Hepatocyte (in vitro differentiated cells): Measurements from ENCODE around the gene MICALL2. TPM values are rescaled to one million over a fixed set of nuclear protein-coding genes. Genes with fewer than 3 reads are reported as not detected.

Source experiments
- DNase-seq: peaks from one replicate; pipeline ENCODE4 v3.0.0-alpha.2; 2016; ENCODE audit warnings: low spot score
- H2AFZ ChIP-seq: fragments of 200-600 bp; sonication (generic); 2 replicates; pipeline ENCODE4 v1.6.0; 2016; ENCODE audit warnings: antibody characterized with exemption, mild to moderate bottlenecking
- H3K27ac ChIP-seq: fragments of 200-600 bp; sonication (generic); 2 replicates; pipeline ENCODE4 v1.5.1; 2016; ENCODE audit warnings: mild to moderate bottlenecking
- H3K27me3 ChIP-seq: fragments of 200-600 bp; sonication (generic); 2 replicates; pipeline ENCODE4 v1.6.1; 2016
- H3K36me3 ChIP-seq: fragments of 200-600 bp; sonication (generic); replicated peaks from 2 replicates; pipeline ENCODE4 v1.5.1; 2016; ENCODE audit warnings: low read depth; ENCODE audit not compliant: insufficient read depth
- H3K4me1 ChIP-seq: fragments of 200-600 bp; sonication (generic); 2 replicates; pipeline ENCODE4 v1.5.1; 2016; ENCODE audit warnings: mild to moderate bottlenecking, moderate library complexity; ENCODE audit not compliant: insufficient read depth
- H3K4me2 ChIP-seq: fragments of 200-600 bp; sonication (generic); 2 replicates; pipeline ENCODE4 v1.6.0; 2016
- H3K4me3 ChIP-seq: fragments of 200-600 bp; sonication (generic); 2 replicates; pipeline ENCODE4 v1.5.1; 2016; ENCODE audit warnings: mild to moderate bottlenecking
- H3K79me2 ChIP-seq: fragments of 200-600 bp; sonication (generic); 2 replicates; pipeline ENCODE4 v1.6.0; 2017; ENCODE audit warnings: mild to moderate bottlenecking
- H3K9me2 ChIP-seq: fragments of 200-600 bp; sonication (generic); replicated peaks from 2 replicates; pipeline ENCODE4 v1.6.0; 2017; ENCODE audit warnings: mild to moderate bottlenecking; ENCODE audit not compliant: insufficient read depth
- H3K9me3 ChIP-seq: fragments of 200-600 bp; sonication (generic); 2 replicates; pipeline ENCODE4 v1.5.1; 2016; ENCODE audit warnings: low read depth, mild to moderate bottlenecking
- H4K20me1 ChIP-seq: fragments of 200-600 bp; sonication (generic); 2 replicates; pipeline ENCODE4 v1.6.0; 2016; ENCODE audit warnings: mild to moderate bottlenecking; ENCODE audit not compliant: insufficient read depth, poor library complexity, severe bottlenecking
- CTCF ChIP-seq: fragments of 200-600 bp; sonication (generic); IDR thresholded peaks from 2 replicates; pipeline ENCODE4 v1.5.1; 2016; ENCODE audit warnings: antibody characterized with exemption, mild to moderate bottlenecking; ENCODE audit not compliant: poor library complexity
- EZH2 ChIP-seq: fragments of 200-600 bp; sonication (generic); IDR thresholded peaks from 2 replicates; pipeline ENCODE4 v1.6.1; 2016; ENCODE audit warnings: antibody characterized with exemption, mild to moderate bottlenecking, borderline replicate concordance
- EZH2phosphoT487 ChIP-seq: fragments of 200-600 bp; sonication (generic); IDR thresholded peaks from one replicate; pipeline ENCODE4 v1.6.1; 2018; ENCODE audit warnings: antibody characterized with exemption, mild to moderate bottlenecking, low read depth, moderate library complexity; ENCODE audit not compliant: unreplicated experiment, severe bottlenecking
- WGBS: methylation state at CpG from one replicate; pipeline ENCODE4 v1.1.6; 2016; ENCODE audit warnings: low lambda C conversion rate; ENCODE audit errors: missing lambda C conversion rate; 5-methylcytosine and 5-hydroxymethylcytosine counted together
- polyA plus RNA-seq: library from polyadenylated mRNA; unstranded; fragments of >200 nt; fragmentation: Nextera tagmentation; extraction: Ambion mirVana; gene quantifications from 2 replicates; pipeline ENCODE4 v1.2.1, GENCODE V29; 2016
- total RNA-seq: library from RNA; depleted of rRNA; stranded (reverse); fragments of >200 nt; gene quantifications from 2 replicates; pipeline ENCODE4 v1.2.3, GENCODE V29; 2014

MICALL2 gene
- total and polyA plus RNA-seq, 2 experiments from 2014 or later = 16.4 to 28.2 TPM

GRCh38 chr7:1455241-1455939, 3.9 kb downstream of the MICALL2 start:
- no peak overlapping the region for H2AFZ ChIP-seq
- H3K4me3 ChIP-seq = no peak overlapping the region
- no peak for TF ChIP-seq EZH2
- TF ChIP-seq CTCF = no peak
- TF ChIP-seq EZH2phosphoT487 = no peak
- no peaks in the 10 kb centered on the region for H4K20me1 ChIP-seq
- peak overlapping the region; percentile 51 for H3K4me2 ChIP-seq
- H3K9me2 ChIP-seq = no peaks in the 10 kb centered on the region
- WGBS = 71% methylated on average over 26 of the region's 26 CpGs
- no peaks in the 10 kb centered on the region for H3K27me3 ChIP-seq
- peak overlapping the region; percentile 51 for H3K27ac ChIP-seq
- no peaks in the 10 kb centered on the region for H3K9me3 ChIP-seq
- DNase-seq = peak; percentile 71
- peaks cover 24% of the 10 kb centered on the region for H3K4me1 ChIP-seq
- no peaks in the 10 kb centered on the region for H3K36me3 ChIP-seq
- peaks cover 35% of the 10 kb centered on the region for H3K79me2 ChIP-seq

GRCh38 chr7:1454542-1454941, 4.7 kb downstream of the MICALL2 start:
- H3K4me3 ChIP-seq = no peak overlapping the region
- peaks cover 18% of the 10 kb centered on the region for H3K4me1 ChIP-seq
- H3K27ac ChIP-seq = no peak overlapping the region
- no peaks in the 10 kb centered on the region for H4K20me1 ChIP-seq
- TF ChIP-seq EZH2 (no peak), CTCF (no peak), EZH2phosphoT487 (no peak)
- H3K36me3 ChIP-seq = no peaks in the 10 kb centered on the region
- H3K9me2 ChIP-seq = no peaks in the 10 kb centered on the region
- no peaks in the 10 kb centered on the region for H3K9me3 ChIP-seq
- WGBS = 94% methylated on average over 7 of the region's 14 CpGs
- no peak for DNase-seq
- H3K27me3 ChIP-seq = no peaks in the 10 kb centered on the region
- H2AFZ ChIP-seq = no peak overlapping the region
- H3K4me2 ChIP-seq = no peak overlapping the region
- H3K79me2 ChIP-seq = peaks cover 35% of the 10 kb centered on the region

- H3K36me3 ChIP-seq = no peaks in the 10 kb centered on the region
- H3K9me3 ChIP-seq = no peaks in the 10 kb centered on the region
- H3K4me1 ChIP-seq = peaks cover 11% of the 10 kb centered on the region
- no peaks in the 10 kb centered on the region for H3K9me2 ChIP-seq
- H4K20me1 ChIP-seq = no peaks in the 10 kb centered on the region
- H2AFZ ChIP-seq = no peak overlapping the region
- H3K27ac ChIP-seq = no peak overlapping the region
- peaks cover 22% of the 10 kb centered on the region for H3K79me2 ChIP-seq
- no peak overlapping the region for H3K4me2 ChIP-seq
- TF ChIP-seq EZH2 = no peak
- no peak for TF ChIP-seq EZH2phosphoT487
- TF ChIP-seq CTCF = no peak
- WGBS = 66% methylated on average over 19 of the region's 19 CpGs
- no peak overlapping the region for H3K4me3 ChIP-seq
- no peaks in the 10 kb centered on the region for H3K27me3 ChIP-seq
- DNase-seq = no peak
Observed at GRCh38 chr7:1452205-1452604, 7.1 kb downstream of the MICALL2 start.
